CD4-positive, alpha-beta T cell treated with Interleukin-4 for 1 hour (primary cell): ENCODE data around the gene SLC17A8.
"Not testable (repeated sequence)": the region's sequence is repeated elsewhere in the genome, so short reads cannot be mapped to it uniquely, and the experiment has no call there.

Source experiments
- DNase-seq, 2 donors: peaks; one replicate each; pipeline ENCODE4 v3.0.0-alpha.2; 2020 to 2022

The SLC17A8 gene

GRCh38 chr12:100356644-100357223 lies at the start of gene SLC17A8:
Gene SLC17A8, plus strand, starts transcription at chr12:100357074. Its CDS starts 318 bp downstream, at chr12:100357392.
- no peak for DNase-seq

- DNase-seq, result not testable (repeated sequence)
Observed at GRCh38 chr12:100308138-100308537, 48.7 kb upstream of the SLC17A8 start.

GRCh38 chr12:100311317-100311716 lies 45.6 kb upstream of the SLC17A8 start:
- no peak for DNase-seq

- DNase-seq, result no peak
Observed at GRCh38 chr12:100317371-100317770, 39.5 kb upstream of the SLC17A8 start.

GRCh38 chr12:100324498-100324897 lies 32.4 kb upstream of the SLC17A8 start:
- no peak for DNase-seq

- no peak for DNase-seq
Observed at GRCh38 chr12:100326208-100326607, 30.7 kb upstream of the SLC17A8 start.

- no peak for DNase-seq
Observed at GRCh38 chr12:100329800-100330199, 27.1 kb upstream of the SLC17A8 start.

- DNase-seq, result no peak
Observed at GRCh38 chr12:100331871-100332270, 25.0 kb upstream of the SLC17A8 start.

- no peak for DNase-seq
Observed at GRCh38 chr12:100332852-100333251, 24.0 kb upstream of the SLC17A8 start.

- no peak for DNase-seq
Observed at GRCh38 chr12:100337299-100337698, 19.6 kb upstream of the SLC17A8 start.

- DNase-seq, result no peak
Observed at GRCh38 chr12:100337727-100338126, 19.1 kb upstream of the SLC17A8 start.

GRCh38 chr12:100339071-100339470 lies 17.8 kb upstream of the SLC17A8 start:
- no peak for DNase-seq

GRCh38 chr12:100342897-100343296 lies 14.0 kb upstream of the SLC17A8 start:
- not testable (repeated sequence) for DNase-seq

GRCh38 chr12:100344351-100344750 lies 12.5 kb upstream of the SLC17A8 start:
- not testable (repeated sequence) for DNase-seq

GRCh38 chr12:100345020-100345767 lies 11.7 kb upstream of the SLC17A8 start:
- no peak for DNase-seq

- DNase-seq, result no peak
Observed at GRCh38 chr12:100346660-100347059, 10.2 kb upstream of the SLC17A8 start.

GRCh38 chr12:100348657-100349454 lies 8.0 kb upstream of the SLC17A8 start:
- no peak for DNase-seq

- no peak for DNase-seq
Observed at GRCh38 chr12:100359248-100359647, 2.4 kb downstream of the SLC17A8 start.

GRCh38 chr12:100359822-100360221 lies 2.9 kb downstream of the SLC17A8 start:
- DNase-seq, result no peak

- DNase-seq, result no peak
Observed at GRCh38 chr12:100360450-100360849, 3.6 kb downstream of the SLC17A8 start.

- DNase-seq, result no peak
Observed at GRCh38 chr12:100364324-100364723, 7.5 kb downstream of the SLC17A8 start.

- DNase-seq, result no peak
Observed at GRCh38 chr12:100365411-100365810, 8.5 kb downstream of the SLC17A8 start.

- DNase-seq, result no peak
Observed at GRCh38 chr12:100368066-100368465, 11.2 kb downstream of the SLC17A8 start.

- DNase-seq, result no peak
Observed at GRCh38 chr12:100371146-100371545, 14.3 kb downstream of the SLC17A8 start.
